KOPT-K1 (cell line): Measurements from ENCODE around the gene PPIH.
"Not testable (repeated sequence)": the region's sequence is repeated elsewhere in the genome, so short reads cannot be mapped to it uniquely, and the experiment has no call there.

Experiments
- H3K27ac ChIP-seq: fragments of 200-600 bp; sonication (generic); 2 replicates; pipeline ENCODE4 v1.5.1; 2016; ENCODE audit warnings: antibody characterized with exemption, mild to moderate bottlenecking, low read depth, low read length; ENCODE audit not compliant: poor library complexity, severe bottlenecking
- H3K36me3 ChIP-seq: fragments of 200-600 bp; sonication (generic); 2 replicates; pipeline ENCODE4 v1.5.1; 2017; ENCODE audit warnings: antibody characterized with exemption, mild to moderate bottlenecking, low read length, moderate library complexity; ENCODE audit not compliant: insufficient read depth
- H3K9me3 ChIP-seq: fragments of 200-600 bp; sonication (generic); 2 replicates; pipeline ENCODE4 v1.5.1; 2017; ENCODE audit warnings: antibody characterized with exemption, low read length, mild to moderate bottlenecking; ENCODE audit not compliant: insufficient read depth, poor library complexity, severe bottlenecking

The PPIH gene

GRCh38 chr1:42676534-42677087, 18.4 kb downstream of the PPIH start:
- no peak overlapping the region for H3K27ac ChIP-seq
- no peaks in the 10 kb centered on the region for H3K9me3 ChIP-seq
- peaks cover 59% of the 10 kb centered on the region for H3K36me3 ChIP-seq

GRCh38 chr1:42679364-42679983, 21.3 kb downstream of the PPIH start:
- H3K27ac ChIP-seq = no peak overlapping the region
- H3K9me3 ChIP-seq = no peaks in the 10 kb centered on the region
- H3K36me3 ChIP-seq = peaks cover 44% of the 10 kb centered on the region

DNA sequence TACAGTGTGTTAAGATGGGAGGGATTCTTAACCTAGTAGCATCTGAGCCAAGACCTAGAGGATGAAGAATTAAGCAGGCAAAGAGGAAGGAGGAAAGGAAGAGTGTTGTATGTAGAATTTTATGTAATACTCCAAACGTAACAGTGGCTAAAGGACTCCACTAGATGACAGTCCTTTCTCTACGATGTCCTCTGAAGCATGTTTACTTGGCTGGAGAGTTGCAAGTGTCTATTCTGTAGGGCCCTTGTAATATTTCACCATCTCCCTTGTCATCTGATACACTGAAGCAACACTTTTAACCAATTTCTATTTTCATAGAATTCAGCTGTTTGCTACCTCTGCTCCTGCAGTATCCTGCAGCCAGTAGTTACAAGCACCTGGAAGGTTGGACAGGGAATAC, 21.8 kb downstream of the PPIH start:
- Histone ChIP-seq H3K9me3 (no peaks in the 10 kb centered on the region), H3K27ac (no peak overlapping the region), H3K36me3 (peaks cover 44% of the 10 kb centered on the region)

GRCh38 chr1:42680921-42681683, 22.9 kb downstream of the PPIH start:
- Histone ChIP-seq H3K27ac (peak overlapping the region; percentile 92), H3K36me3 (peaks cover 44% of the 10 kb centered on the region), H3K9me3 (no peaks in the 10 kb centered on the region)

- Histone ChIP-seq H3K27ac (peak within 1 kb of the TSS; percentile 92), H3K9me3 (no peaks in the 10 kb centered on the region), H3K36me3 (peaks cover 44% of the 10 kb centered on the region)
Observed at GRCh38 chr1:42681741-42682483, 23.7 kb downstream of the PPIH start, which contains the start of gene YBX1. Gene YBX1, plus strand, starts transcription at chr1:42682418. Its CDS starts 148 bp downstream, at chr1:42682566.

DNA sequence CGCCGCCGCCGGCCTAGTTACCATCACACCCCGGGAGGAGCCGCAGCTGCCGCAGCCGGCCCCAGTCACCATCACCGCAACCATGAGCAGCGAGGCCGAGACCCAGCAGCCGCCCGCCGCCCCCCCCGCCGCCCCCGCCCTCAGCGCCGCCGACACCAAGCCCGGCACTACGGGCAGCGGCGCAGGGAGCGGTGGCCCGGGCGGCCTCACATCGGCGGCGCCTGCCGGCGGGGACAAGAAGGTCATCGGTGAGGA, 24.2 kb downstream of the PPIH start:
- H3K9me3 ChIP-seq = not testable (repeated sequence)
- Histone ChIP-seq H3K36me3 (peaks cover 44% of the 10 kb centered on the region), H3K27ac (peak overlapping the region; percentile 92)

- Histone ChIP-seq H3K27ac (peak overlapping the region; percentile 92), H3K36me3 (peaks cover 47% of the 10 kb centered on the region), H3K9me3 (no peaks in the 10 kb centered on the region)
Observed at GRCh38 chr1:42682739-42683531, 24.7 kb downstream of the PPIH start.

DNA sequence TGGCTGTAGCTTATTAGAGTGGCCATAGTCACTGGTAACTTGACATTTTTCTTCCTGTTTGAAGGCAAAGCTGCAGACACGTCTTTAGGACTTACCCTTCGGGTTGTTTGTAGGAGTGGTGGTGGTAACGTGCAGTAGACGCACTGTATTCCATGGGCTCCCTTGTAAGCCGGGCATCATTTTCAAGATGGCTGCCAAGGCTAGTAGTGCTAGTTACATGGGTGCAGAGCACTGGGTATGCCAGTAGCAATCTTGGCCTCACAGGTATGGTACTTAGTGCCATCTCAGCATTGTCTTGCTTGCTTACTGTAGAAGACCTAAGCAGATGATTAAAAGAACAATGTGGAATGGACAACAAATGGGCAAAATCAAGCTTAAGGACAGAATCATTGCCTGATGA, 25.9 kb downstream of the PPIH start:
- peaks cover 59% of the 10 kb centered on the region for H3K36me3 ChIP-seq
- H3K9me3 ChIP-seq = no peaks in the 10 kb centered on the region
- H3K27ac ChIP-seq = peak overlapping the region; percentile 92

DNA sequence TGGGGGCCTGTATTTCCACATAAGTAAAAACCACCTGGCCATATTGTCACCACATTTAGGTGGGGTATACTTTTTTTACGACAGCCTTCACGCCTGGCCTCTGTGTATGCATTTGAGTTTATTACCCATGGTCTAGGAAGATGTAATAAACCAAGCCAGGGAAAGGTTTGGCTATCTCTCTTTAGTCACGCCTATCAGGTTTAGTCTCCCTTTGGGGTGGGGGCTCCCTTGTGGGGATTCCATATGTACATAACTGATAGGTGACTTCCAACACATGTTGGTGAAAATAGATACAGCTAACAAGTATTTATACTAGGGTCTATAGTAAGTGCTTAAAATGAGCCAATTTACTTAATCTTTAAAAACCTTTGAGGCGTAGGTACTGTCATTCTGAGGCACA, 28.2 kb downstream of the PPIH start:
- no peak overlapping the region for H3K27ac ChIP-seq
- H3K36me3 ChIP-seq = peaks cover 82% of the 10 kb centered on the region
- no peaks in the 10 kb centered on the region for H3K9me3 ChIP-seq

DNA sequence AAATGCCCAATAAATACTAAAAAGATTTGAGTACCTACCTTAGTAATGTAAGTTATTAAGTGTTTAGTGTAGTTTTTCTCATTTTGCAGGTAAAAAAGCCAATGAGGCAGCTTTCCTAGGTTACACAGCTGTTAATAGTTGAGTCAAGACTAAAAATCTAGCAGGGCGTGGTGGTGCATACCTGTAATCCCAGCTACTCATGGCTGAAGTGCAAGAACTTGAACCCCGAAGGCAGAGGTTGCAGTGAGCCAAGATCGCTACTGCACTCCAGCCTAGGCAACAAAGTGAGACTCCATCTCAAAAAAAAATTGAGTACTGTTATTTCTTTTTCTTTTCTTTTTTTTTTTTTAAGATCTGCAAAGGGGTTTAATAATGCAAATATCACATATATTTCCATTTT, 31.7 kb downstream of the PPIH start:
- H3K27ac ChIP-seq = no peak overlapping the region
- no peaks in the 10 kb centered on the region for H3K9me3 ChIP-seq
- peaks cover 100% of the 10 kb centered on the region for H3K36me3 ChIP-seq

DNA sequence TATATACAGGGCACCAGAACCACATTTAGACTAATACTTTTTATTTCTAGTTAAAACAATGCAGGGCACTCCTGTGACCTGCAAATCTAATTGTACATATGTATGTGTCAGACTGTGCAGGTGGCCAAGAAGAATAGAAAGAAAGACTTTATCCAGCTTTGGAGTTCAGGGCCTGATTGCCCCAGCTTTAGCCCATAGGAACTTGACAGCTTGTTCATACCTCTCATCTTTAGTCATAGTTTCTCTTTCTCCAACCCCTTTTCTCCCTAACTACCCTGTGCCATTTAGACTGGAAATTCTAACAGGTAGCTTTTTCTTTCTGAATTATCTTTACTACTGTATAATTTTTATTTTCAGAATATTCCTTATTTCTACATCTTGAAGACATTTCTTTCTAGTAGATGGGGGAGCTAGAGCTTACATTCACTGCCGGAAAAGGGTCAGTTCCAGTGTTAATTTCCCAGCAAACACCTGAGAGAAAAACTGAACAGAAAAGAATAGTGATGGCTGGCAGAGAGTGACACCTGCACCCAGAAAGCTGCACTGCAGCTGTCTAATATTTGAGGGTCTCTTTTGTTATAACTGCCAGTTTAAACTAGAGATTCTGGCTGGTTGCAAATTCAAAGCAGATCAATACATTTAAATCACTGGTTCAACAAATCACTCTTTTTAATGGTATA, 32.4 kb downstream of the PPIH start:
- Histone ChIP-seq H3K36me3 (peaks cover 100% of the 10 kb centered on the region), H3K27ac (no peak overlapping the region), H3K9me3 (no peaks in the 10 kb centered on the region)

DNA sequence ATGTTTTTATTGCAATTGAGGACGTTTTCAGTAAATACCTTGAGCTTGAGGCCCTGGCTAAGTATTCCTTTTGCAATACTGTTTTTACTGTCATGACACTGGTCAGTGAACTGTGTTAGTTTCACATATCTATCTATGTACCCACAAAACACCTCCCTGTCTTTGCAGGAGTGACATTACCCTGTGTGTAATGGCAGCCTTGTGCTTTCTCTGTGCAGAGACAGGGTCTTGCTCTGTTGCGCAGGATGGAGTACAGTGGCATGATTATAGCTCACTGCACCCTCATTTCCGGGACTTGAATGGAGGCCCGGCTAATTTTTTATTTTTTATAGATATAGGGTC, 32.9 kb downstream of the PPIH start:
- Histone ChIP-seq H3K9me3 (no peaks in the 10 kb centered on the region), H3K27ac (no peak overlapping the region), H3K36me3 (peaks cover 100% of the 10 kb centered on the region)

DNA sequence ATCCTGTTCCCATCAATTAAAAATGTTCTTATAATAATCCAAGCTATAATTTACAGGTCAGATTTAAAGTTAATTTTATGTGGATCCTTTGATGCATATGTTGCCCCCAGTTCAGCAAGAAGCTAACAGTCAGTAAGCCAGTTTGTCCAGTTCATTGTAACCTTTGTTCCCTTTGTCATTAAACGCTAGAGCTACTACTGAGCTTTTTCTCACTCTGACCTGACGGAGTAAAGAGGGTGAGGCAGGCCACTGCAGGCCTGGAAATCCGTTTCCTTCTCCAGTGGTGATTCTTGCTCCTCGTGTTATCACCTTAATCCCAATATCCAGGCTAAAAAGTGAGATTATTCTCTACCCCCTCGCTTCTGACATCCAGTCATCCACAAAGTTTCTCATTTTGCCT, 34.2 kb downstream of the PPIH start:
- Histone ChIP-seq H3K9me3 (no peaks in the 10 kb centered on the region), H3K27ac (no peak overlapping the region), H3K36me3 (peaks cover 100% of the 10 kb centered on the region)

- Histone ChIP-seq H3K9me3 (no peaks in the 10 kb centered on the region), H3K27ac (no peak overlapping the region), H3K36me3 (peaks cover 100% of the 10 kb centered on the region)
Observed at GRCh38 chr1:42692911-42693310, 34.7 kb downstream of the PPIH start.
